GM21717 (cell line): ENCODE data around the gene ITPK1.

Source experiments
- ATAC-seq: cut with Tn5 transposase; IDR thresholded peaks from one replicate; pipeline ENCODE4 v1.9.1; 2021; ENCODE audit warnings: mild to moderate bottlenecking, moderate library complexity; ENCODE audit not compliant: unreplicated experiment

Gene ITPK1

GRCh38 chr14:93012951-93013719 lies 102.6 kb downstream of the ITPK1 start:
- no peak for ATAC-seq

- ATAC-seq: no peak
These were observed 103.2 kb downstream of the ITPK1 start for GRCh38 chr14:93012506-93012905.

- ATAC-seq: no peak
These were observed 103.9 kb downstream of the ITPK1 start for GRCh38 chr14:93011650-93012325.

- no peak for ATAC-seq
These were observed 104.6 kb downstream of the ITPK1 start for GRCh38 chr14:93011141-93011529.

GRCh38 chr14:93010522-93011140 lies 105.1 kb downstream of the ITPK1 start:
- no peak for ATAC-seq

GRCh38 chr14:93010130-93010499 lies 105.6 kb downstream of the ITPK1 start:
- no peak for ATAC-seq

GRCh38 chr14:93009471-93010129 lies 106.1 kb downstream of the ITPK1 start:
- no peak for ATAC-seq

GRCh38 chr14:93008381-93008780 lies 107.3 kb downstream of the ITPK1 start:
- no peak for ATAC-seq

- peak; percentile 51 for ATAC-seq
These were observed 108.3 kb downstream of the ITPK1 start for GRCh38 chr14:93007225-93007997.

GRCh38 chr14:93006567-93007051 lies 109.1 kb downstream of the ITPK1 start:
- no peak for ATAC-seq

GRCh38 chr14:93005838-93006237 lies 109.9 kb downstream of the ITPK1 start:
- no peak for ATAC-seq

- ATAC-seq: no peak
These were observed 110.5 kb downstream of the ITPK1 start for GRCh38 chr14:93005135-93005813.

- no peak for ATAC-seq
These were observed 111.0 kb downstream of the ITPK1 start for GRCh38 chr14:93004699-93005082.

- ATAC-seq: no peak
These were observed 111.6 kb downstream of the ITPK1 start for GRCh38 chr14:93003945-93004698.

- ATAC-seq: no peak
These were observed 112.8 kb downstream of the ITPK1 start for GRCh38 chr14:93002851-93003298.

GRCh38 chr14:93002049-93002448 lies 113.7 kb downstream of the ITPK1 start:
- no peak for ATAC-seq

GRCh38 chr14:92998946-92999345 lies 116.8 kb downstream of the ITPK1 start:
- no peak for ATAC-seq

- ATAC-seq: no peak
These were observed 118.2 kb downstream of the ITPK1 start for GRCh38 chr14:92997343-92998061.

GRCh38 chr14:92995620-92996019 lies 120.1 kb downstream of the ITPK1 start:
- ATAC-seq: no peak
